ENCODE data around the gene LUZP2.

Gene LUZP2

GRCh38 chr11:24731554-24731953 is 234.7 kb downstream of the LUZP2 start:
- no peak for DNase-seq

DNA sequence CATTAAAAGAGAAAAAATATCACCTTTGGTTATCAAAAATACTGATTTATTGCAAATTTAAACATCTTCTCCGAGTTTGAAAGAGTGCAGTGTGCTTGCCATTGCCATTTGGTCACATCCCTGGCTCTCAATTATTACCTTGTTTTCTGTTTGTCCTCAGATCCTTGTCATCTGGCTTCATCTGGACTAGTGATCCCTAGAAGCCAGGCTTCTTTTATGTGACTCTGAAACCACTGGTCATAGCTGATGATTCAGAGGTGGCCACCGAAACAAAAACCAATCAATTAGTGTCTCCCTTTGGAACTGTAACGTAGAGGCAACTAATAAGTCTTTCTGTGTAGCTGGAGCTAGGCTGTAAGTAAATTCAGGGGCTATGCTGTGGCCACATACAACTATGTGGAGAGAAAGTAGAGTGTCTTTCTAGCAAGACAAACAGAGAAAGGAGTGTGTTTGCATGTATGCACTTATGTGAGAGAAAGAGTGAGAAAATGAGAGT is 237.9 kb downstream of the LUZP2 start:
- DNase-seq = no peak

DNA sequence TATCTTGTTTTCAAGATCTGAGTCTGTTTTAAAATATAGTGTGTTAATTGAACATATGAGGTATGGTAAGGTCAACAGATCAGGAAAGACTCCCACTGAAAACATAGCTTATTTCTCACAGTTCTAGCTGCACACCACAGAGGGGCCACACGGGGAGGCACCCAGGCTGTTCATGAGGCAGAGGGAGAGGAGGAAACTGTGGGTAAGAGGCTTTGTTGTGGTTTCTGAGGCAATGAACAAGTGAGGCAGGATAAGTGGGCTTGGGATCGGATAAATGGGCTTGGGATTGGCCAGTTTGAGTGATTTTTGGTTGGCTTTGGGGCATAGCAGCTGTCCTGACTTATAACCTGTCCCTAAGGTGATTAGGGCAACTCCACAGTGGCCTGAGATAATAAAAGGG is 242.1 kb downstream of the LUZP2 start:
- no peak for DNase-seq

- no peak for DNase-seq
These were observed 242.8 kb downstream of the LUZP2 start for GRCh38 chr11:24739637-24740036.

GRCh38 chr11:24747275-24748251 is 250.7 kb downstream of the LUZP2 start:
- no peak for DNase-seq

- DNase-seq = no peak
These were observed 251.4 kb downstream of the LUZP2 start for GRCh38 chr11:24748261-24748660.

DNA sequence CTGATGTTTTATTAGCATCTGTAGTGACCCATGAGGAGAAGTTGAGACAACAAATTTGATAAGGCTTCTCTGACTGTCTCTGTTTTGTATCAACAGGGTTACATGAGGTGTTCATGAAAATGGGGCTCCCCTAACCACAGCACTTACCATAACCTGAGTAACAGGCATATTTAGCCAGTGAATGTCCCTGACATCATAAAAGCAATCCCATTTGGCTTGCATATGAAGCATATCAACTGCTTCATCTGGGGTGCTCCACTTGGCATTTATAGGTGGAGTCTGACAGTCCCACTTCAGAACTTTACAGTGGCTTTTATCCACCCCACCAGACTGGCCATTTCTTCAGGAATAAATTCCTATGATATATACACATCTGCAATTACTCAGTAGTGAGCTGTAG is 257.6 kb downstream of the LUZP2 start:
- peak; percentile 14 for DNase-seq

DNA sequence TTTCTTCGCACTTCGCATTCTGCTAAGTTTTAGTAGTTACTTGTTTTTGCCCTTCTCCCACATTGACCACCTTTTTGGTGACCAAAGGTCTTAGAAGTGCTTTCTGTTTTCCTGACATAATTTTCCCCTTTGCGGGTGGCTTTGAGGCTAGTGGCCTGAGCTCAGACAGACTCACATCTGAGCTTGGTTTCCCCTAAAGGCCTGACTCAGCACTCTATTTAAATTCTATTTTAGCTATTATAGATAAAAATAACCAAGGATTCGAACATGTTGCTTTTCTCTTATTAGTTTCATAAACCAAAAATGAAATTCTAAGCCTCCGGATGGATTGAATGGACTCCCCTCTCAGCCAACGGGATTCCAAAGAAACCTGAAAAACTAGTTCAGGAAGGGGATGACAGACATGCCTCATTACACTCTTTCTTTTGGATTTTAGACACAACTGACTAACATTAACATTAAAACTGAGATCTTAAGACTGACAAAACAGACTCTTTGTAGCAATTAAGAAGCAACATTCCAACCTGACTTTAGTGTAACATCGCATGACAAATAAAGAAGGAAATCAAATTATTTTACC is 258.5 kb downstream of the LUZP2 start:
- DNase-seq = no peak

- no peak for DNase-seq
These were observed 262.9 kb downstream of the LUZP2 start for GRCh38 chr11:24759742-24760141.

- DNase-seq = peak; percentile 3
These were observed 263.8 kb downstream of the LUZP2 start for GRCh38 chr11:24760681-24761080.

DNA sequence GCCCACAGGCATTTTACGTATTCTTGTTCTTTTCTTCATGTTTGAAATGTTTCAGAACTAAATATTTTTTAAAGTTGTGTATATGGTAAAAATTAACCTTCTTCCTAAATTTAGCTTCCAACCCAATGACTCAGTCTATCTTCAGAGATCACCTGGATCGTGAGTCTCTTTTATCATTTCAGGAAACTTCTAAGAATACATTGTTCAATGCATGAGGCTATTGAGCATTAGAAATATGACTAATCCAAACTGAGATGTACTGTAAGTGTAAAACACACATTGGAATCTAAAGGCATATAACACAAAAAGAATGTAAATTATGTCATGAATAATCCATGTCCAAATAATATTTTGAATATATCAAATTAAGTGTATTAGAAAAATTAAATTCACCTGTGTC is 265.2 kb downstream of the LUZP2 start:
- DNase-seq = no peak

DNA sequence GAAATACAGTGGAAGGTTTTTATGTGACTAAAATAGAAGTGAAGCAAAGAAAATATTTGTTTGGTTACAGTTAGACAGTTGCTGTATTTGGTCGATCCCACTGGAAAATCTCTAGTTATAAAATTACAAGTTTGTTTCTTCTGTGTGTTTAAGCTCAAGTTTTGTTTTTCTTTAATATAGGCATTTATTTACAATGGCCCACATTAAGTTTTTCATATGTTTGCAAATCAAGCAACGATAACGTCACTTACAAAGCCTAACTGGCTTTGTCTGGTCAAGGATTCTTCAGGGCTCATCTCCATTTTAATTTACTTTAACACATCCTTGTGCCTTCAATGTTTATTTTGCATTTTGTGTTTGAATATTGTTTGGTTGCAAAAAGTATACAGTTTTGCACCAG is 270.6 kb downstream of the LUZP2 start:
- no peak for DNase-seq

- DNase-seq = no peak
These were observed 276.5 kb downstream of the LUZP2 start for GRCh38 chr11:24773322-24773721.

GRCh38 chr11:24779791-24780190 is 282.9 kb downstream of the LUZP2 start:
- DNase-seq = no peak

DNA sequence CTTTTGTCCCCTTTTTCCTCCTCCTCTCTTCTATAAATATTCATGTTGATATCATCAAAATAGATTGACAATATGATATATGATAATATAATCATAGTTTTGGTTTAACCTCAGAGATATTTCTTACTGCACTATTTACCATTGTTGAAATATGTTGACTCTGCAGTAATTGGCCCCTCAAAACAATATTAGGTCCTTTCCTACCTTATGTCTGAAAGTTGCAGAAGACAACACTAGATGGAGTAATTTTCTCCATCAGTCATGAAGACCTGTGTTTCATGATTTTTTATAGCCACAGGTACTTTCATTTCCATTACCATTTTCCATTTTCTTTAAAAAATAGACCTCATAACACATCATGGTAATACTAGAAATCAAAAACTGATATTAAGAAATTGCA is 284.4 kb downstream of the LUZP2 start:
- no peak for DNase-seq

DNA sequence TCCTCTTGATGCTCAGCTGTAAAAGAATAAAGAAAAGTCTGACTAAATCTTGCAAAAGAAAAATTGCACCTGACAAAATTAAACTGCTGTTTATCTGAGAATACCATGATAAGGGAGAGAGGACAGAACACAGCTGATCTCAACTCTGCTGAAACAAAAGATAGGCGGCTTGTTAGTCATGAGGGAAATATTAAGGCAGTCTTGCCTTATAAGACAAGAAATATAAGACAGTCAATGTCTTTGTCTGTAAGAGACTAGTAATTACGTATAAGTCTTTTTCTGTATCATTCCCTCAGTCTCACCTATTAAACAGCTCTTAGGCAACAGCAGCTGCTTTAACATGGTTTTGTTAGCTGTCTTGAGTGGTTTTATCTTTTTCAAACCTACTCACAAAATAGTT is 296.6 kb downstream of the LUZP2 start:
- DNase-seq = no peak

DNA sequence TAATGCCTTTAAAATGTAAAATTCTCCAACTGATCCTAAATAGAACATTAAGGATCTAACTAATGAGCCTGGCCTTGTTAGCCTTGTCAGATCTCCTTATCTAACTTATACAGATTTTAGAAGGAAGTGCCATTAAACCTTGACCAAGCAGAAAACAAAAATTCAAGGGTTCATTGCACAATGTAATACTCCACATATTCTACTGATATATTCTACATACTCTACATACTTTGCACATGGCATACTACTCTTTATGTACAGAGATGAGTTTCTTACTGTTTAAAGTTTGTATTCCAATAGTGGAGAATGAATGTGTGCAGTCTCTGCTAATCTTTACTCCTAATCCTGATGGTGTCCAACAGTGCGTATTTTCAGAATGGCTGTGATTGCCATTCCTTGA is 297.2 kb downstream of the LUZP2 start:
- DNase-seq = no peak

DNA sequence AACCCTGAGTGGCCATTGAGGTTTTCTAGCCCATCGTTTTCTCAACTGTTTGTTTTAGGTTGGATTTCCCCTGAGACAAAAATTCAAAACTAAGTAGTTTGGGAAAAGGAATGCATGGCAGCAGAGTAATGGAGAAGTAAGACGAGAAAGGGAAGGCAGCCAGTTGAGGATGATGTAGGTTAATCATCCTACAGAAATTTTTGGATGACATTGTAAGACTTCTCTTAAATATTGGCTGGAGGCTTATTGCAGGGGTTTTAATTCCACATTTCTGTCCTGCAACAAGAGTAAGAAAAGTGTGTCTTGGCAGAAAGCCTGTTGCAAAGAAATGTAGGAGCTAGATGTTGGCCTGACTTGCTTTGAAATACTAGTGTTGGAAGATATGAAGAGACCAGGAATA is 308.8 kb downstream of the LUZP2 start:
- DNase-seq = peak; percentile 24

DNA sequence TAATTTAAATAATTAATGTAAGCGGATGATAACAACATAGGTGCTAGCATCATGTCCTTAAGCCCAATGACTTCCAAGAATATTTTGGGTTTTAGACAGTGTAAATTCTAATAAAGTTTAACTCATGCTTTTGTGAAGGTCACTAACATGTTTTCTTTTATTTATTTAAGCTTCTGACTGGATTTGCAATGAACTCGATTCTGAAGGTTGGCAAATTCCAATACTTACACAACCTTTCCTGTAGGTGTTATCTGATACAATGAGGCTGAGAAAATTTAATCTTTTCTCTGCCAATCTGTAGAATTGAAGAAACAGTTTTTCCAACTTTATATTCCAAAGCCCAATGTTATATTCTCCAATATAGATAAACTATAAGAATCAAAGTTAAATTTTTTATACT is 311.3 kb downstream of the LUZP2 start:
- DNase-seq = no peak

GRCh38 chr11:24819006-24819405 is 322.2 kb downstream of the LUZP2 start:
- no peak for DNase-seq

- DNase-seq = no peak
These were observed 323.1 kb downstream of the LUZP2 start for GRCh38 chr11:24819863-24820434.

GRCh38 chr11:24820541-24820940 is 323.7 kb downstream of the LUZP2 start:
- DNase-seq = peak; percentile 2

GRCh38 chr11:24828938-24829605 is 332.2 kb downstream of the LUZP2 start:
- DNase-seq = no peak
